Erythroblast (primary cell): ENCODE results near the gene DEGS2.
"Not testable (repeated sequence)": the region's sequence is repeated elsewhere in the genome, so short reads cannot be mapped to it uniquely, and the experiment has no call there.

Experiments used
- DNase-seq, 2 experiments: peaks; one replicate each; lab custom pipeline; 2025; lab: John Stamatoyannopoulos, UW
- GATA1 ChIP-seq: IDR thresholded peaks from 2 replicates; pipeline ENCODE4 v1.6.1; 2011; ENCODE audit warnings: low read depth, mild to moderate bottlenecking, control low read depth, low read length, moderate library complexity
- POLR2A ChIP-seq: IDR thresholded peaks from 2 replicates; pipeline ENCODE4 v1.6.1; 2011; ENCODE audit warnings: mild to moderate bottlenecking, low read length

The DEGS2 gene

DNA sequence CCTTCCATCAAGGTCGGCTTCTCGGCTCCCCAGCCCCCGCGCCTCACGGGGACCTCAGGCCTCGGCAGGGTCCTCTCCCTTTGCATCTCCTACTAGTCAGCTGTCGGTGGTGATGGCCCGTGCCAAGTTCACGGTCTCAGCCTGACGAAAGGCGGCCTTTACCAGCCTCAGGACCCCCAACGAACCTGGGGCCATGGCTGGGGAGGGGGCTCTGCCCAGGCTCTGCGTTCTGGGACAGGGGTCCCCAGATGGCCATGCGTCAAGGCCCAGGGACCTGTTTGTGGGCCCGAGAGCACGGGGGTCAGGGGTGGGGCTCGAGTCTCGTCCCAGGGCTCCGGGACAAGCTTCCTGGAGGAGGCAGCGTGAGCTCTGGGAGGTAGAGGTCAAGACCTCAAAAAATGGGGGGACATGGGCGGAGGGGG lies 32.8 kb upstream of the DEGS2 start:
- TF ChIP-seq GATA1 (no peak), POLR2A (no peak)
- peak in 1 of 2 experiments; percentile 47 for DNase-seq

DNA sequence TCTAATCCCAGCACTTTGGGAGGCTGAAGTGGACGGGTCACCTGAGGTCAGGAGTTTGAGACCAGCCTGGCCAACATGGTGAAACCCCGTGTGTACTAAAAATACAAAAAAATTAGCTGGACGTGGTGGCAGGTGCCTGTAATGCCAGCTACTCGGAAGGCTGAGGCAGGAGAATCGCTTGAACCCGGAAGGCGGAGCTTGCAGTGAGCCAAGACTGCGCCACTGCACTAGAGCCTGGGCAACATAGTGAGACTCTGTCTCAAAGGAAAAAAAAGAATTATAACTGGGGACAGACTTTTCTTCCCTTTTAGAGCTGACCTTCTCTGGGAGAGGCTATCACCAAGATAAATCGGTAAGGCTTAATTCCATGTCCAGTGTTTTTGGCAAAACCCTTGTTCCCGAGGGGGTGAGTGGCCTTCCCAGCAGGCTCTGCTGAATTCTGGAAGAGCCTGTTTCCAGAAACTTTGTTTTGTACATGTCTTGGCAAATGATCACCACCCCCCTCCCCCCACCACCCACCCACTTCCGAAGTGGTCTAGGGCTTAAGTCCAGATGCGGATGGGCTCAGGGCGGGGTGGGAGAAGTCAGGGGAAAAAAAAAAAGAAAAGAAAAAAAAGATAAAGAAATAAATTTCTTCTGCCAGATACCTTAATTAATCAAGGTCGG lies 32.3 kb upstream of the DEGS2 start:
- TF ChIP-seq GATA1 (no peak), POLR2A (no peak)
- no peak for DNase-seq

DNA sequence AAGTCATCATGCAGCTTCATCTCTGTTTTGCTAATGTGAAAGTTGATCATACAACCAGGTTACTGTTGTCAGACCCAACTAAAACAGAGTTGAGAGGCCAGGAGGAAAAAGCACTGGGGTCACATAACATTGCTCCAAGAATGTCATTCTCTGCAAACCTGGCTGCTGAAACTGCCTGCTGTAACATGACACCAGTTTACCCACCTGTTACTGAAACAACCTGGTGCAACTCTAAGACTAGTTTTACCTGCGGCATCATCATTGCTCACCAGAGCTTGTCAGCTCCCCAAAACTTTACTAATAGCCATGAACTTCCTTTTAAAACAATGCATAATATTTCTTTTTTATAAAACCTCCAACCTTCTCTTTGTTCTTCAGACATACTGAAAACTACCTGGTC lies 30.7 kb upstream of the DEGS2 start:
- TF ChIP-seq POLR2A (no peak), GATA1 (no peak)
- no peak for DNase-seq

DNA sequence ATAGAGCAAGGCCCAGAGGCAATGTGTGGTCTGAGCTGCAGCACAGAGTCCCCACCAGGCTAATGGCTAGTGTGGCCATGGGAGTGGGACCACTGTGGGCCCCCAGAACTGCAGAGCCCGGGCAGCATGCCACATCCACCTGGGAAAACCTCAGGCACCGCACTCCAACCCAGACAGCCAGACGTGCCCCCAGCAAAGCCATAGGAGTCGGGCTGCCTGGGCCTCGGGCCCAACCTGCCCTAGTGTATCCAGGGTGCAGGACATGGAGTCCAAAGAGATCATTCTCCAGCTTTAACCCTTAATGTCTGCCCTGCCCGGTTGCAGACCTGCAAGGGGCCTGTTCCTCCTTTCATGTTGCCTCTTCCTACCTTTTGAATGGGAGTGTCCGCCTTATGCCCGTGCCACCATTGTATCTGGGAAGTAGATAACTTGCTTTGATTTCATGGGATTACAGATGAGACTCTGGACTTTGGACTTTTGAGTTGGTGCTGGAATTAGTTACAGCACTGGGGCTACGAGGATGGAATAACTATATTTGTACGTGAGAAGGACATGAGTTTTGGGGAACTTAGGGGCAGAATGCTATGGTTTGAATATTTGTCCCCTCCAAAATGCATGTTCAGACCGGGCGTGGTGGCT lies 29.1 kb upstream of the DEGS2 start:
- no peak for DNase-seq
- TF ChIP-seq POLR2A: no peak
- TF ChIP-seq GATA1: no peak

DNA sequence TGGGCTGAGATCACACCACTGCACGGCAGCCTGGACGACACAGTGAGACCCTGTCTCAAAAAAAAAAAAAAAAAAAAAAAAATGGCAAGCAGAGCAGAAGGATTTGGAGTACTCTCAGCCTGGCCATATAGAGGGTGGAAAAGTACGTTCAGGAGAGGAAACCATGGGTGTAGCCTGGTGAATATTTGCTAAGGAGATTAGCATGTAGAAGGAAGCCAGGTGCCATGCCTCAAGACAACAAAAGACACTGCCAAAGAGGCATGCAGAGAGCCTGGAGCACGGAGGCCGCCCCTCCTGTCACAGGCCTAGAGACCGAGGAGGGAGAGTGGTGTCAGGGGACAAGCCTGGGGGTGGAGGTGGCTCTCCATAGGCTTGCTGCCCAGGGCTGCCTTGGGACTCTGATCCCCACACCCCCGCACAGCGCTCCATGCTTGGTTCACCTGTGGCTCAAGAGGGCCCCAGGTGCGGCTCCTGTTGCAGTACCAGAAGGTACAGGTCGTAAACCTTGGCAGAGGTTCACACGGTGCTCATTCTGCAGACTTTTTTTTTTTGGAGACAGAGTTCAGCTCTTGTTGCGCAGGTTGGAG lies 27.9 kb upstream of the DEGS2 start:
- TF ChIP-seq POLR2A (no peak), GATA1 (no peak)
- no peak for DNase-seq

DNA sequence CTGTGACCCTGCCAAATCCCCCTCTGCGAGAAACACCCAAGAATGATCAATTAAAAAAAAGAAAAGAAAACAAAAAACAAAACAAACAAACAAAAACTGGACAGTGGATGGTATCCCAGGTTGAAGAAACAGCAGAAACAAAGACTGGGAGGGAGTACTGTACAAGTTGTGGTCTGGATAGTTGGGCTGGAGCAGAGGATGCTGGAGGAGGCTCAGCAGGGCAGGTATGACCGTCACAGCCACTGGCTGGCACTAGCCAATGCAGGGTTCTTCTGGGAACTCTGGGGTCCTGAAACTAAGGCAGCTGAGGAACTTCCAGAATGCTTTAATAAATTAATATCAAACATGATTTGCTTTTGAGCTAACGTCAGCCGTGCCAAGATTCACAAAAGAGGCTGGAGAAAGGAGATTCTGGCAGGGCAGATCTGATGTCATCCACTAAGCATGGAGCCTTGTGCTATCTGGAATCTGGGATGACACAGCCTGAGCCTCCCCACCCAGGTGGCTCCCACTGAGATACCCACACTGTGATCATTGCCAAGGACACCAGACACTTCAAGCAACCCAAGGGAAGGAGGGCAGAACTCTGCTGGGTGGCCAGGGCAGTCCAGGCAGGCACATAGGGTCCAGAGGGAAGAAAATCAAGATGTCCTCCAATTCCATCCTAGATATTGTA lies 22.6 kb upstream of the DEGS2 start:
- peak in 1 of 2 experiments; percentile 21 for DNase-seq

DNA sequence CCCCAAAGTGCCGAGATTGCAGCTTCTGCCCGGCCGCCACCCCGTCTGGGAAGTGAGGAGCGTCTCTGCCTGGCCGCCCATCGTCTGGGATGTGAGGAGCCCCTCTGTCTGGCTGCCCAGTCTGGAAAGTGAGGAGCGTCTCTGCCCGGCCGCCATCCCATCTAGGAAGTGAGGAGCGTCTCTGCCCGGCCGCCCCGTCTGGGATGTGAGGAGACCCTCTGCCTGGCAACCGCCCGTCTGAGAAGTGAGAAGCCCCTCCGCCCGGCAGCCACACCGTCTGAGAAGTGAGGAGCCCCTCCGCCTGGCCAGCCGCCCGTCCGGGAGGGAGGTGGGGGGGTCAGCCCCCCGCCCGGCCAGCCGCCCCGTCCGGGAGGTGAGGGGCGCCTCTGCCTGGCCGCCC lies 21.2 kb upstream of the DEGS2 start:
- DNase-seq: not testable (repeated sequence)

DNA sequence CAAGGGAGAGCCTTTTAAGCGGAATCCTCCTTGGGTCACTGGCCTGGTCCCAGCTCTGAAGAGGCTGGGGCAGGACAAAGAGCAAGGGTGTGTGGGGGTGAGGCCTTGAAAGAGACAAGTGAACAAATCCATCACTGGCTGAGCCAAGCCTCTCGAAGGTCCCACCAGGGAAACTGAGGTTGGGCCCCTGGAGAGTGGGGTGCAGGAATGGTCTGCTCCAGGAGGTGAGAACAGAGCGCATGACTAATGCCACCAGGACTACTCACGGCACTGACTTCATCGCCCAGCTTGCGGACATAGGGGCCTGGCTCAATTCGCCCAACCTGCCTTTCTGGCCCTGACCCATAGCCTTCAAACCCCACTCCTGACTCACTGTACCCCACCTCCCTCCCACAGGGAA lies 19.2 kb upstream of the DEGS2 start:
- no peak for DNase-seq

DNA sequence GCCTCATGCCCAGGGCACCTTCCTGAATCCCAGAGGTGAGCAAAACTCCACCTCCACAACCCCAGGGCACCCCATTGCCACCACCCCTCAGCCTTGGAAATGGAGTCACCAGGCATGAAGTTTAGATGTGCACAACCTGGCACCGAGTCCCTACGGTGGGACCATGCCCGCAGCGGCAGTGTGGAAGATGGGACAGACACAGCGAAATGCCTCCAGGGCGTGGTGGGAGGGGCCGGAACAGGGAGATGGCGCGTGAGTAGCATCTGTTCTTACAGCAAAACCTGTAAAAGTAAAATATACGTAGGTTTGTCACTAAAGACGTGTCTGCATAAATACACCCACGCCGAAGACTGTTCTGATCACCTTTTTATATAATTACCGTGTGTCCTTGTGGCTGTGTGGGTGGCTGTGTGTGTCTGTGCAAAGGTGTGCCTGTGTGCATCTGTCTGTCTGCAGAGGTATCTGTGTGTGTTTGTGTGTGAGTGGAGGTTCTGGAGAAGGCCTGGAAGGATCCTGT lies 17.4 kb upstream of the DEGS2 start:
- no peak for TF ChIP-seq GATA1
- TF ChIP-seq POLR2A: no peak

More for the DNA sequence above, 19.2 kb upstream of the DEGS2 start:
- TF ChIP-seq GATA1 (no peak), POLR2A (no peak)

DNA sequence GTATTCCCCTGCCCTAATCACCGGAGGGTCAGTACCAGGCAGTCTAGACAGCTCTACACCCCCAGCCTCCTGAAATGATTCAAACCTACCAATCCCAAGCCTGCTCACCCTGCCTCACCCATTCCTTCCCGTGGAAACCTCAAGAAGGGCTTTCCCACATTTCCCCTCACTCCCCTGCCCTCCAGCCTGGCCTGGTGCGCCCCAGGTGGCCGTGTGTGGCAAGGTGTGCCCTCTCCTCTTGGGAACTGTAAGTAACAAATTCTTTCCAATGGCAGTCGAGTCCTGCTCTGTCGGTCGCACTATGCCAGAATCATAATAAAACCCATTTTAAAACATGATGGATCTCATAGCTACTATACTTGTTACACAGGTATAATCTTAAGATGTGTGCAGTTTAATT lies 13.9 kb upstream of the DEGS2 start:
- TF ChIP-seq POLR2A (no peak), GATA1 (no peak)
- no peak for DNase-seq

More for the DNA sequence above, 17.4 kb upstream of the DEGS2 start:
- DNase-seq: no peak

DNA sequence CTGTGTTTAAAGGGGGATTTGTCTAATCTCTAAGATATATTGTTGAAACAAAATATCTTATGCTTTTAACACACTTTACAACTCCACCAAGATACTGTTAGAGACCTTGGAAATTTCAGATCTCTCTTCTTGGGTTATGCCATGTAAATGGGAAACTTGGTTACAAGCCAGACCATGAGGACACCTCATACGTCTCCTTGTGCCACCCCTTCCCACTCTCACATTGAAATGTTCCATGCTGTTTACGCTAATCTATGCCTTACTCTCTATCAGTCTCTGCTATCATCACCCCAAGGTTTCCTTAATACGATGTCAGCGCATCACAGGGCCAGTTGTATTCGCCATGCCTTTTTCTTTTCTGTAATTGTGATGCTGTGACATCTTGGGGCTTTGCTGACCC lies 13.4 kb upstream of the DEGS2 start:
- TF ChIP-seq POLR2A: no peak
- TF ChIP-seq GATA1: no peak

DNA sequence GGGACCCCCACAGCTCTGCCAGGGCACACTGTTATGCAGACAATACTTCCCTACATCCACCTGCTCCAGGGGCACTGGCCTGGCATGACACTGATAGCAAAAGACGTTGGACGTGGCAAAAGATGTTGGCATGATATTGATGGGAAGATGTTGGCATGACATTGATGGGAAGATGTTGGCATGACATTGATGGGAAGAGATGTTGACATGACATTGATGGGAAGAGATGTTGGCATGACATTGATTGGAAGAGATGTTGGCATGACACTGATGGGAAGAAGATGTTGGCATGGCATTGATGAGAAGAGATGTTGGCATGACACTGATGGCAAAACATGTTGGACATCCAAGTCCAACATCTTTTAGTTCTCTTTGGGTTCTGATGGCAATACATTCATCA lies 11.4 kb upstream of the DEGS2 start:
- DNase-seq: no peak
- no peak for TF ChIP-seq POLR2A
- no peak for TF ChIP-seq GATA1

More for the DNA sequence above, 13.4 kb upstream of the DEGS2 start:
- DNase-seq: no peak

DNA sequence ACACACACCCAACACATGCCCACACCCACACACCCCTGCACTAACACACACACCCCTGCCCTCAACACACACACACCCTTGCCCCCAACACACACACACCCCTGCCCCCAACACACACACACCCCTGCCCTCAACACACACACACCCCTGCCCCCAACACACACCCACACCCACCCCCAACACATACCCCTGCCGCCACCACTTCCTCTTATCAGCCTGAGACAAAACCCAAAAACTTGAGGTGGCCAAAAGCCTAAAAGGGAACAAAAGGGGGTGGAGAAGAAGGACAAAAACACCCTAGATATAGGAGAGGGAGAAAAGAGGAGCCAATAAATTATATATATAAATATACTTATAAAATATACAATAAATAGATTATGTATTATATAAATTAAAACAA lies 9.1 kb upstream of the DEGS2 start:
- peak in 1 of 2 experiments; percentile 36 for DNase-seq
- no peak for TF ChIP-seq POLR2A
- no peak for TF ChIP-seq GATA1

DNA sequence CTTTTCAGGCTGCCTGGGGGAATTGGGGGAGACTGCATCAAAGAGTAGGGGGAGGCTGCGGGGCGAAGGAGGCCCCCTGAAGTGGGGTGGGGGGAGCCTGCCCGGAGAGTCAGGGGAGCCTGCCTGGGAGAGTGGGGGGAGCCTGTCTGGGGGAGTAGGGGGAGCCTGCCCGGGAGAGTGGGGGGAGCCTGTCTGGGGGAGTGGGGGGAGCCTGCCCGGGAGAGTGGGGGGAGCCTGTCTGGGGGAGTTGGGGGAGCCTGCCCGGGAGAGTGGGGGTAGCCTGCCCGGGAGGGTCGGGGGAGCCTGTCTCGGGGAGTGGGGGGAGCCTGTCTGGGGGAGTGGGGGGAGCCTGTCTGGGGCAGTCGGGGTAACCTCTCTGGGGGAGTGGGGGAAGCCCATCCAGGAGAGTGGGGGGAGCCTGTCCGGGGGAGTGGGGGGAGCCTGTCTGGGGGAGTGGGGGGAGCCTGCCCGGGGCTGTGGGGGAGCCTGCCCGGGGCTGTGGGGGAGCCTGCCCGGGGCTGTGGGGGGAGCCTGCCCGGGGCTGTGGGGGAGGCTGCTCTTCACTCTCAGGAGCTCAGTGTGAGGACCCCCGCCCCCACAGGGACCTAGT lies 6.5 kb upstream of the DEGS2 start:
- DNase-seq: no peak

More for the DNA sequence above, 6.5 kb upstream of the DEGS2 start:
- TF ChIP-seq GATA1: no peak
- TF ChIP-seq POLR2A: no peak
